Gastroesophageal sphincter (tissue), 3 donors: ENCODE measurements around the gene RETREG1.

Experiments
- POLR2A ChIP-seq, 2 donors: fragments of 450-650 bp; IDR thresholded peaks; one replicate each; pipeline ENCODE4 v1.6.1; 2017; ENCODE audit warnings: antibody characterized with exemption in 2 of 2, mild to moderate bottlenecking in 2 of 2, moderate library complexity in 1 of 2
- TF ChIP-seq, protein P1 (sequence below), 4 experiments: fragments of 200-600 bp in 2 of 4; fragments of 450-650 bp in 2 of 4; sonication (generic) in 1 of 4; IDR thresholded peaks; one replicate each; pipeline ENCODE4 v1.5.1; 2017 to 2019; ENCODE audit warnings: antibody characterized with exemption in 4 of 4, mild to moderate bottlenecking in 2 of 4, moderate library complexity in 2 of 4

- TF ChIP-seq, protein P1, sequence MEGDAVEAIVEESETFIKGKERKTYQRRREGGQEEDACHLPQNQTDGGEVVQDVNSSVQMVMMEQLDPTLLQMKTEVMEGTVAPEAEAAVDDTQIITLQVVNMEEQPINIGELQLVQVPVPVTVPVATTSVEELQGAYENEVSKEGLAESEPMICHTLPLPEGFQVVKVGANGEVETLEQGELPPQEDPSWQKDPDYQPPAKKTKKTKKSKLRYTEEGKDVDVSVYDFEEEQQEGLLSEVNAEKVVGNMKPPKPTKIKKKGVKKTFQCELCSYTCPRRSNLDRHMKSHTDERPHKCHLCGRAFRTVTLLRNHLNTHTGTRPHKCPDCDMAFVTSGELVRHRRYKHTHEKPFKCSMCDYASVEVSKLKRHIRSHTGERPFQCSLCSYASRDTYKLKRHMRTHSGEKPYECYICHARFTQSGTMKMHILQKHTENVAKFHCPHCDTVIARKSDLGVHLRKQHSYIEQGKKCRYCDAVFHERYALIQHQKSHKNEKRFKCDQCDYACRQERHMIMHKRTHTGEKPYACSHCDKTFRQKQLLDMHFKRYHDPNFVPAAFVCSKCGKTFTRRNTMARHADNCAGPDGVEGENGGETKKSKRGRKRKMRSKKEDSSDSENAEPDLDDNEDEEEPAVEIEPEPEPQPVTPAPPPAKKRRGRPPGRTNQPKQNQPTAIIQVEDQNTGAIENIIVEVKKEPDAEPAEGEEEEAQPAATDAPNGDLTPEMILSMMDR (IDR thresholded peaks at IDR 0.05): no peak
- no peak for TF ChIP-seq POLR2A (IDR thresholded peaks at IDR 0.05)
Measured at GRCh38 chr5:16461026-16461425, 155.8 kb downstream of the RETREG1 start.
